GM19395 (cell line): Measurements from ENCODE around the gene OSM.

Experiments used
- ATAC-seq: cut with Tn5 transposase; IDR thresholded peaks from one replicate; pipeline ENCODE4 v1.9.1; 2021; ENCODE audit warnings: mild to moderate bottlenecking, moderate library complexity; ENCODE audit not compliant: unreplicated experiment

OSM gene

GRCh38 chr22:30266445-30267381 is at the start of gene OSM:
Gene OSM (minus strand): TSS chr22:30266851. CDS start chr22:30266799, 52 bp downstream.
- ATAC-seq = peak; percentile 22

DNA sequence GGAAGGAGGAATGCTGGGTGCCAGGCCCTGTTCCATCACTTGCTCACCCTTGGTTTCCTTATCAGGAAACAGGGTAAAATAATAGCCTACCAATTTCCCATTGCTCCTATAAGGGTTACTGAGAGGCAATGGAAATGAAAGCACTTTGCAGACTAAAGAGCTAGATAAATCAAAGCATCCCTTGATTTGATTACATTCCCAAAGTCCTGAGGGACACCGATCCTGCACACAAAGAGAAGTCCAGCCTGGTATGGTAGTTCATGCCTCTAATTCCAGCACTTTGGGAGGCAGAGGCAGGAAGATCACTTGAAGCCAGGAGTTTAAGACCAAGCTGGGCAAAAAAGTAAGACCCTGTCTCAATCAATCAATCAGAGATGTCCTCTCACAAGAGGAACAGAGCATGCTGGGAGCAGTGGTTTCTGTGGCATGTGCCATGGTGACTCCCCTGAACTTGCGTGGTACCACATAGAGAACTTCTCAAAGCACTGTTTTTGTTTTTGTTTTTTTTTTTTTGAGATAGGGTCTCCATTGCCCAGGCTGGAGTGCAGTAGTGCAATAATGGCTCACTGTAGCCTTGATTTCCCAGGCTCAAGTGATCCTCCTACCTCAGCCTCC is 49.4 kb upstream of the OSM start:
- ATAC-seq = no peak

DNA sequence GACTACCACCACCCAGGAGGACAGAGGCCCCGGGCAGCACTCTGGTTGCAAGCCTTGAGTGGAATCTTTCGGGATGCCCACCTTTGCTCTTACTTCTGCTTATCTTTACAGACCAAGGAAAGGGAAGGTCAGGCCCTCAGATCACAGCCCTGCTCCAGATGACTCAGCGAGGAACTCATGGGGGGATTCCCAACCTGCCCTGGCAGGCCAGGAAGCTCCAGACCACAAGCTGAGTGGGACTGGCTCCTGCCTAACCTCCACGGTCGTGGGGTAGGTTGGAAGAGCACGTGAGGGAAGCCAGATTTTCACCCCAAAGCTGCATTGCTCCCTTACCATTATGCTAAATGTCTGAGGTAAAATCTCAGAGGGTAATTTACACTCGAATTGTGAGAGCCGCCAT is 48.3 kb upstream of the OSM start:
- no peak for ATAC-seq

GRCh38 chr22:30313527-30314363 is 47.1 kb upstream of the OSM start:
- no peak for ATAC-seq

- ATAC-seq = no peak
Measured at GRCh38 chr22:30312053-30312452, 45.4 kb upstream of the OSM start.

DNA sequence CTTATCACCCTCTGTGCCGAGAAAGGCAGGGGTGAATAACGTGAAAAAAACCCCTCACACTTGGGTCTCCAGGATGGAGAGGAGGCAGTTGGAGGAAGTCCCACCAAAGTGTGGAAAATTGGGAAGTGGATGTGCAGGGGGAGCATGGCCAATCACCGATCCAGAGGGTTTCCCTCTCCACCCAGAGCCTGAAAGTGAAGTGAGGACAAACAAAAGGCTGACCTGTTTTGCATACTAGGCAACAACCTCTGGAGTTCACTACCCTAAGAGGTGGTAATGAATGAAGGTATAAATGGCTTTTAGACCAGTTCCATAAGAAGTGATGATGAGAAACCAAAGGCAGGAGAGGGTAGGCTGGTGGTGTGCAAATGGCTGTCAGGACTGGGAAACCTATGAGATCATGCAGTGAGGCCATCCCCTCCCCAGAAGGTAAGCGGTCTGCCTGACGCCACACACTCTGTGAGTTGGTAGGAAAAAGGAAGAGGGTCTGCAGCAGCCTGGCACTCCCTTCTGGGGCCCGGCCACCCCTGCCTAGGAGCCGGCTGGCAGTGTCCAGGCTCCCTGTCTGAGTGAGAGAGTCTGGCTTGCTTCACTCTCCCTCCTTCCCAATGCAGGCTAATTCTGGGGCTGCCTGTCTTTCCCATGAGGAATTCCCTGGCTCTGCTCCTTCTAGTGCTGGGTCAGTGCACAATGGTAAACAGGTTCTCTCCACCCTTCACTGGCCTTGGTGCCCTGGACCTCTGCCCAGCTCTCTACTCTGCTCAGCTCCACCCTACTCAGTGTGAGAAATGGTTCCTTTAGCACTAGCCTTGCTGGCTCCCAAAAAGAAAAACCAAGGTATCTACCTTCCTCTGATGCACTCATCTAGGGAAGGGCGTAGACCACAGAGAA is 44.5 kb upstream of the OSM start:
- ATAC-seq = no peak

DNA sequence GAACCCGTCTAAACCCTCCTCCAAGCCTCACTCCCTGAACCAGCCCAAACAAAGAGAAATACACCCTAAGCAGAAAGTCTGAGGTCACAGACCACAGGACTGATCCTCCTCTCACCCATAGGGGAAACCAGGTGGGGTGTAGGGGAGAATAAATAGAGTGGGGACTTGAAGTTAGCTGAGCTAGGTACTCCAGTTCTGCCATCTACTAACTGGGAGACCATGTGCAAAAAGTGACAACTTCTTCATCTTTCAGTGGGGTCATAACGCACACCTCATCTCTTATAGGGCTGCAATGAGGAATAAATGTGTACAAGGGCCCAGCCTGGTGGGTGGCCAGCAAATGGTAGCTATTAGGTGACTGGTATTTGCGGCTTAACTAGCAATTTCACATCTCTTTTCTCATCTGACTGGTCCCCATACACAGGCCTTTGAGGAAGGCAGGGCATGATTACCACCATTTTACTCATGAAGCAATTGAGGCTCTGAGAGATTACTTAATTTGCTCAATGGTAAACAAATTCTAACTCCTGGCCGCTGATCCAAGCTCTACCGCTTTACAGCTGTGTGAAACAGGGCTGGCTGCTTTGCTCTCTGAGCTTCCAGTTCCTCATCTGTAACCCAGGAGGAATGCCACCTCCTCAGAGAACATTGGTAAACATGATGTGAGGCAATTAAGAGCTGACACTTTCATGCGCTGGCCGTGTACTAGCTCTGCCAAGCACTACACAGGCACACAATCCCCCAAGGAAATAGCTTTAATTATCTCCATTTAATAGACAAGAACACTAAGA is 43.5 kb upstream of the OSM start:
- peak; percentile 59 for ATAC-seq

- ATAC-seq = peak; percentile 45
Measured at GRCh38 chr22:30308518-30309230, 42.0 kb upstream of the OSM start.

GRCh38 chr22:30308093-30308492 is 41.4 kb upstream of the OSM start:
- no peak for ATAC-seq

- no peak for ATAC-seq
Measured at GRCh38 chr22:30307041-30307574, 40.5 kb upstream of the OSM start.

- no peak for ATAC-seq
Measured at GRCh38 chr22:30306627-30307011, 40.0 kb upstream of the OSM start.

DNA sequence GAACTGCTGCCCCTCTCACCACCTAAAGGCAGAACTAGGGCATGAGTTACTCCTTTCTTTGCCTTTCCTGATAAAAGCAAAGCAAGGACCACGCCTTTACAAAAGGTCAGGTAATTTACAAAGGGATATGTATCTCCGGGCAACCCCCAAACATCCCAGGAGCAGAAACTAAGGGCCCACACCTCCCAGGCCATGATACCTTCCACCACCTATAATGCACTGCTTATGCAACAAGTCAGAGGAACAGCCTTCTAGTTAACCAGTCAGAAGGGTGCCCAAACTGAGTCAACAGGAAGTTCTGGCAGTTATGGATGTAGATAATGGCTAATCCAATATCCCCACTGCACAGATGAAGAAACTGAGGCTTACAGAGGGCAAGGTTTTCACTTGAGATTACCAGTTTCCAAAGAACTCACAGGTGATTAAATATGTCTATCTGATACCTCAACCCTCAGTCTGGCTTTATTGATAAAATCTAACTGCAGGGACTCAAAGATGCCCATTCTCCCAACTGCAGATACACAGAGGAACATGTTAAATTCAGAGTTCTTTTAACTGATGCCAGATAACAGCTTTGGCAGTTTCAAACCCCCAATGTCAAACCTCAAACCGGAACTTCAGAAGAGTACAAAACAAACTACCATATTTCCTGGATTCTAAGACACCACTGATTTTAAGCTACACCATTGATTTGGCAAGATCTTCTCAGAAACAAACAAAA is 39.4 kb upstream of the OSM start:
- ATAC-seq = no peak

GRCh38 chr22:30305519-30305905 is 38.9 kb upstream of the OSM start:
- ATAC-seq = peak; percentile 37

- ATAC-seq = no peak
Measured at GRCh38 chr22:30304495-30305244, 38.0 kb upstream of the OSM start.

- no peak for ATAC-seq
Measured at GRCh38 chr22:30302810-30303138, 36.1 kb upstream of the OSM start.

GRCh38 chr22:30301995-30302809 is 35.6 kb upstream of the OSM start:
- no peak for ATAC-seq

GRCh38 chr22:30299322-30299721 is 32.7 kb upstream of the OSM start:
- ATAC-seq = no peak
